GM18502 (cell line): ENCODE measurements around the gene EIF4B.

Experiments used
- ATAC-seq: cut with Tn5 transposase; IDR thresholded peaks from one replicate; pipeline ENCODE4 v1.9.1; 2021; ENCODE audit warnings: mild to moderate bottlenecking; ENCODE audit not compliant: unreplicated experiment, poor library complexity

Gene EIF4B

DNA sequence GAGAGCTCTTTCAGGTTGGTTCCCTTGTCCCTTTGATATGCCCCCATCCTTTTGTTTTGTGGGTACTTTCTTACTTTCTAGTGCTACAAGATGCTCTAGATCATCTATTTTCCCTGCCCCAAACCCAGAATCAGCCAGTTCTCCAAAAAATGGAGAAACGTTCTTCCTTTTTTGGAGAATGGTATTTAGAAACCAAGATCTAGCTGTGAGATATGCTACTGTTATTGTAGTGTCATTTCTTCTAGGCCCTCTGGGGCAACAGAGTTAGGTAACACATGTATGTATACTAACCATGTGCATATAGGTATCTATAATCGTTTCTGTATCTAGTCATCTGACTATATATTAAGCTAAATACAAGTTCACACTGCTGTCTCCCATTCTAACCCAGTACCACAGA lies 84.3 kb downstream of the EIF4B start:
- ATAC-seq, result no peak

DNA sequence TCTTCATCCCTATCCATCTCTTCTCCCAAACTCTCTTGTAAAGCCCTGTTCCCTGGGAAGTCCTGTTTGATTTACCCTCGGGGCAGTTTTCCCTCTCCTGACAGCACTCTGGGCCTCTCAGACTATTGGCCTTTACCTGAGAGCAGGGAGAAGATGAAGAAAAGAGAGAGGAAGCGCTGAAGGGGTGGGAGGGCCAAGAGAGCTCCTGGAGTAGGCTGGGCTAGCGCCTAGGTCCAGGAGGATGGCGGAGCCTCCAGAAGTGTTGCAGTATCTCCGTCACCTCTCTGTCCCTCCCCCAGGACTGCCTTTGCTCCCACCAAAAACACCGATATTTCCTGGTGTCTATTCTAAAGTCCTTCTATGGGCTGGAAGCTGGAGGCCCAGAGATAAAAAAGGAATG lies 85.5 kb downstream of the EIF4B start:
- ATAC-seq, result no peak
